GM21423 (cell line): ENCODE results near the gene DOCK2.
"Not testable (repeated sequence)": the region's sequence is repeated elsewhere in the genome, so short reads cannot be mapped to it uniquely, and the experiment has no call there.

Experiments used
- ATAC-seq: cut with Tn5 transposase; IDR thresholded peaks from one replicate; pipeline ENCODE4 v1.9.1; 2021; ENCODE audit warnings: mild to moderate bottlenecking, moderate library complexity; ENCODE audit not compliant: unreplicated experiment

Gene DOCK2

GRCh38 chr5:170076739-170077138, 439.7 kb downstream of the DOCK2 start:
- ATAC-seq, result no peak

DNA sequence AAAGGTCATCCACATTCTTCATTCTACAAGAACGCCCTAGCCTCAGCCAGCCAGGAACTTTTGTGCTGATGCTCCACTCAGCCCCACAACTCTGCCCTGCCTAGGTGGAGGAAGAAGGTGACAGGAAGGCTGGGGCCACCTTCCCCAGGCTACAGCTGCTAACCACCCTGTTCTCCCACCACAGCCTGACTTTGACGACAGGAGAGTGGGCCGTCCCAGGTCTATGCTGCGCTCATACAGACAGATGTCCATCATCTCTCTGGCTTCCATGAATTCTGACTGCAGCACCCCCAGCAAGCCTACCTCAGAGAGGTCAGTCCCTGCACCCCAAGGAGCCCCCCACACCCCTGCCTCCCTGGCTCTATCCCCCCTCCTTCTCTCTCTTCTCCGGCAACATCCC, 440.5 kb downstream of the DOCK2 start:
- no peak for ATAC-seq

GRCh38 chr5:170078458-170078857, 441.4 kb downstream of the DOCK2 start:
- ATAC-seq, result no peak

GRCh38 chr5:170078931-170079330, 441.9 kb downstream of the DOCK2 start:
- no peak for ATAC-seq

- ATAC-seq, result no peak
These were observed 443.1 kb downstream of the DOCK2 start for GRCh38 chr5:170080217-170080616.

DNA sequence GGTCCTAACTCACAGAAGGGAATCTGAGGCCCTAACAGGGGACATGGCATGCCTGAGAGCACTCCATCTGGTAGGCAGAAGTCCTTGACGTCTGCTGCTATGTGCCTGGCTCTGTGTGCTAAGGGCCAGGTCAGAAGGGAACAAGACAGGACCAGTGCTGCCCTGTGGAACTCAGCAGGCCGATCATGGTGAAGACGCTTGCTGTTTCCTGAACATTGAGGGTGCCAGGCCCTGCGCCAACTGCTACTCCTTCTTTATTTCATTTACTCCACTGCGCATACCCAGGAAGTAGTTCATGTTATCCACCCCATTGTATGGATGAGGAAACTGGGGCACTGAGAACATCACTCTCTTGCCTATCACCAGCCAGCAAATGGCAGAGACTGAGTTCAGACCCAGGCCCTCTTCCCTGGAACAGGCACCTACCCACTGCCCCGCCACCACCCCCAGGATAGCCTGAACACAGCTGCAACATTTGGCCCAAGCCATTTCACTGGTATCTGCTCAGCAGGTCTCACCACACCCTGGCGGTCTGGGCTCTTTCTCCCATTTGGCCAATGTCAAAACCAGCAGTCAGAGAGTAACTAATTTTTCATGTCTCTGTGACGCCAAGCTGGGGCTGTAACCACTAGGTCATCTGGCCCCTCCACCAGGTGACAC, 443.8 kb downstream of the DOCK2 start:
- ATAC-seq, result no peak

DNA sequence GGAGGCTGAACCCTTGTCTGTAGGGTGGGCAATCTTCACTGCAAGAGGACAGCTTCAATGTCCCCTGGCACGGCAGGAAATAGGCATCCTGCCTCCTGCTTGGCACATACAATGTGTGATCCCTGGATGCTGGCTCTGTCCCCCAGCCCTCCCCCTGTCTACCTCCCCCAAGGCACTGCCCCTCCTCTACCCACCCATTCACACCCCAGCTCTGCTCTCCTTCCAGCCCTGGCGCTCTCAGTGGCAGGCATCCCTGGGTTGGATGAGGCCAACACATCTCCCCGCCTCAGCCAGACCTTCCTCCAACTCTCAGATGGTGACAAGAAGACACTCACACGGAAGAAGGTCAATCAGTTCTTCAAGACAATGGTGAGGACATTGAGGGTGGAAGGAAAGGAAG, 444.5 kb downstream of the DOCK2 start:
- ATAC-seq, result no peak

DNA sequence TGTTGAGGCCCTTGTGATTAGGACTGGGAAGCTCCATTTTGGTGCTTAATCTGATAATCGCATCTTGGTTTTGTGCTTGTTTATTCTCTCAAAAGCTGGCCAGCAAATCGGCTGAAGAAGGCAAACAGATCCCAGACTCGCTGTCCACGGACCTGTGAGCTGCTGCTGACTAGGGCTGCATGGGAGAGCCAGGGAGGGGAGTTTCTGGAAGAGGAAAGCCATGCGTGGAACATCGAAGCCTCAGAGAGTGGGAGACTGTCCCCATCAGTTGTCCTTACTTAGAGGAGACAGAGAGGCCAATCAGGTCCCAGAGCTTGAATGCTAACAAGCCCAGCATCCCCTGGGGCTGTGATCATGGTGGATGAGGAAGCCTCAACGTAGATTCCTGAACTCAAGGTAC, 445.6 kb downstream of the DOCK2 start:
- ATAC-seq, result no peak

GRCh38 chr5:170087168-170087817, 450.2 kb downstream of the DOCK2 start:
- ATAC-seq, result no peak

GRCh38 chr5:170092455-170093101, 455.5 kb downstream of the DOCK2 start:
- no peak for ATAC-seq

- ATAC-seq, result not testable (repeated sequence)
These were observed 457.3 kb downstream of the DOCK2 start for GRCh38 chr5:170094329-170094728.

GRCh38 chr5:170095646-170096045, 458.6 kb downstream of the DOCK2 start:
- no peak for ATAC-seq

DNA sequence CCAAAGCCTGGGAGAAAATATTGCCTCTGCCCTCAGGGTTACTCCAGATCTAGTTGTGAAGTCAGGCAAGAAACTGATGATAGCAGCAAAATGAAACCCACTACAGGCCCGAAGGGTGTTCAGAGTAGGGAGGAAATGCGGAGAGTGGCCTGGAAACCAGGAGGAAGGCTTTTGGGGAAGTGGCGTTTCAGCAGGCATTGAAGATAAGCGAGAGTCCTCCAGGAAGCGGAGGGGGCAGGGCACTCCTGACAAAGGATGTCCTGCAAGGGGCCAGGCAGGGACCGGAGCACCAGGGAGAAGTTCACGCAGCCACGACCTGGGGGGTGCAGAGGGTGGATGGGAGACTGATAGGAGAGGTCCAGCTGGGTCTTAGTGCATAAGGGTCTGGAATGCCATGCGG, 460.9 kb downstream of the DOCK2 start:
- no peak for ATAC-seq

DNA sequence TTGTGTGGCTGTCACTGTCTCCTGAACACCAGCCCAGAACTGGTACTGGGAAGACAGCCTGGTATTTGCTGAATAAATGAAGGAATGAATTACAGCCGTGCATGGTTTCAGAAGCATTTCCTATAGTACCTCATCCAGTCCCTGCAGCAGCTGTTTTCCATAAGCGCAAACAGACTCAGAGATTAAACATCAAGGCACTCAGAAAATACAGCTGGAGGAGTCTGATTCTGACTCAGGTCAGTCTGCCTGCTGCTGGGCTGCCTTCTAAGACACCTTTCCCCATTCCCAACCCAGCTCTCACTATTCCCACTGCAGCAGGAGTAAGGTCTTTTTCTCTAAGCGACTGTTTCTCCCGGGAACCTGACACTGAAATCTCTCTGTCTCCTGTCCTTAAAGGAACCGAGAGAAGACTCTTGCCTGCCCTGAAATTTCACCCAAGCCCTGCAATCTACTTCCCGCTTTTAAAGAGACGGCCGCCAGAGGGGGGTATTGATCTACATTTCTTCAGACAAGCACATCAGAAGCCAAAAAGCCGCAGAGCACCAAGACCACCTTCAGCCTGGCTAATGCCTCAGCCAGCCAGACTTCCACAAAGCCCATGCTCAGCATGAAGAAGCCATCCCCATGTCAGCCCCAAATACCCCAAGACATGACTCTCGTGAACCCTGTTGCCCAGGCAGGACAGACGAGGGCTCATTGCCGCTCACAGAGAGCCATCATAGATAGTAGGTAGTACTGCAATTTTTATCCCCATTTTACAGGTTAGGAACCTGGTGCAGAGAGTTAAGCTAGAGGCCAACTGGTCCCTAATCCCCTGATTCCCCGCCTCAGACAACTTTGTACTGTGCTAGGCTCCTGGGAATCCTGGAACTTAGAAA, 463.2 kb downstream of the DOCK2 start:
- peak; percentile 72 for ATAC-seq

- ATAC-seq, result no peak
These were observed 466.4 kb downstream of the DOCK2 start for GRCh38 chr5:170103447-170103846.

GRCh38 chr5:170104299-170104698, 467.2 kb downstream of the DOCK2 start:
- no peak for ATAC-seq

GRCh38 chr5:170104710-170105109, 467.6 kb downstream of the DOCK2 start:
- no peak for ATAC-seq

- no peak for ATAC-seq
These were observed 468.9 kb downstream of the DOCK2 start, which contains the start of gene FOXI1 for GRCh38 chr5:170105642-170106611. TSS of gene FOXI1 (plus strand) at chr5:170105897. CDS start at chr5:170105958, 61 bp downstream.

- ATAC-seq, result no peak
These were observed 470.6 kb downstream of the DOCK2 start for GRCh38 chr5:170107674-170108073.

DNA sequence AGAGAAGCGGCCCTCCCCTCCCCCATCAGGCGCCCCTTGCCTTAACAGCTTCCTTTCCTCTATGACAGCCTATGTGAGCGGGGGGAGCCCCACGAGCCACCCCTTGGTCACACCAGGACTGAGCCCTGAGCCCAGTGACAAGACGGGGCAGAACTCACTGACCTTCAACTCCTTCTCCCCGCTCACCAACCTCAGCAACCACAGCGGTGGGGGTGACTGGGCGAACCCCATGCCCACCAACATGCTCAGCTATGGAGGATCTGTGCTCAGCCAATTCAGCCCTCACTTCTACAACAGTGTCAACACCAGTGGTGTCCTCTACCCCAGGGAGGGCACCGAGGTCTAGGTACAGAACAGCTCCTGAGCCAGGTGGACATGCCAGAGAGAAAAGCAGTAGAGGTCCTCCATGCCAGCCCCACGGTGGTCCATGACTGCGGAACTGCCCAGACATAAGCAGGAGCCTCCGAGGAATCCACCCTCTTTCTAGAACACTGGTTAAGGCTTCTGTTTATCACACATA, 471.3 kb downstream of the DOCK2 start:
- no peak for ATAC-seq
